RWPE2 (cell line): ENCODE data around the gene MAP1S.
A peak's percentile ranks its signal among the peaks of the same experiment; 100 is the strongest.
"Not testable (repeated sequence)": the region's sequence is repeated elsewhere in the genome, so short reads cannot be mapped to it uniquely, and the experiment has no call there.

Experiments
- ATAC-seq: fragments of 200-7000 bp; cut with Tn5 transposase; 3 replicates; pipeline ENCODE4 v1.9.1; 2021; ENCODE audit warnings: low read depth
- DNase-seq: peaks from one replicate; pipeline ENCODE4 v3.0.0-alpha.2; 2020; ENCODE audit warnings: low spot score
- H3K27ac ChIP-seq: fragments of 450-650 bp; 2 replicates; pipeline ENCODE4 v1.5.1; 2017; ENCODE audit warnings: mild to moderate bottlenecking; ENCODE audit not compliant: poor library complexity, severe bottlenecking
- H3K27me3 ChIP-seq: fragments of 250-450 bp; sonication (Bioruptor Pico); 2 replicates; pipeline ENCODE4 v1.5.1; 2021; ENCODE audit warnings: mild to moderate bottlenecking, moderate library complexity; ENCODE audit not compliant: insufficient read depth, poor library complexity, severe bottlenecking
- H3K36me3 ChIP-seq: fragments of 250-450 bp; sonication (Bioruptor Pico); 2 replicates; pipeline ENCODE4 v1.5.1; 2020; ENCODE audit warnings: low read depth, mild to moderate bottlenecking, moderate library complexity
- H3K4me1 ChIP-seq: fragments of 250-450 bp; sonication (Bioruptor Pico); 2 replicates; pipeline ENCODE4 v1.5.1; 2021; ENCODE audit warnings: mild to moderate bottlenecking, moderate library complexity; ENCODE audit not compliant: insufficient read depth, poor library complexity, severe bottlenecking
- H3K4me3 ChIP-seq: fragments of 250-450 bp; sonication (Bioruptor Pico); 2 replicates; pipeline ENCODE4 v1.5.1; 2021; ENCODE audit warnings: mild to moderate bottlenecking, moderate library complexity; ENCODE audit not compliant: severe bottlenecking
- H3K9me3 ChIP-seq: fragments of 250-450 bp; sonication (Bioruptor Pico); 2 replicates; pipeline ENCODE4 v1.5.1; 2021; ENCODE audit warnings: mild to moderate bottlenecking, moderate library complexity; ENCODE audit not compliant: severe bottlenecking
- CTCF ChIP-seq: fragments of 450-650 bp; IDR thresholded peaks from one replicate; pipeline ENCODE4 v1.5.1; 2017; ENCODE audit warnings: mild to moderate bottlenecking, moderate library complexity; ENCODE audit not compliant: poor library complexity, severe bottlenecking

The MAP1S gene

GRCh38 chr19:17775991-17776803 lies 56.9 kb downstream of the MAP1S start:
- DNase-seq: no peak
- H3K4me1 ChIP-seq: no peaks in the 10 kb centered on the region
- H3K27ac ChIP-seq: no peak overlapping the region
- ATAC-seq: no peak
- no peak overlapping the region for H3K4me3 ChIP-seq
- H3K27me3 ChIP-seq: no peaks in the 10 kb centered on the region
- no peaks in the 10 kb centered on the region for H3K9me3 ChIP-seq
- TF ChIP-seq CTCF: no peak
- H3K36me3 ChIP-seq: no peaks in the 10 kb centered on the region

- not testable (repeated sequence) for H3K4me3 ChIP-seq, ATAC-seq, H3K27me3 ChIP-seq, H3K9me3 ChIP-seq, H3K27ac ChIP-seq, H3K36me3 ChIP-seq, H3K4me1 ChIP-seq, DNase-seq
Measured at GRCh38 chr19:17777840-17778239, 58.6 kb downstream of the MAP1S start.

DNA sequence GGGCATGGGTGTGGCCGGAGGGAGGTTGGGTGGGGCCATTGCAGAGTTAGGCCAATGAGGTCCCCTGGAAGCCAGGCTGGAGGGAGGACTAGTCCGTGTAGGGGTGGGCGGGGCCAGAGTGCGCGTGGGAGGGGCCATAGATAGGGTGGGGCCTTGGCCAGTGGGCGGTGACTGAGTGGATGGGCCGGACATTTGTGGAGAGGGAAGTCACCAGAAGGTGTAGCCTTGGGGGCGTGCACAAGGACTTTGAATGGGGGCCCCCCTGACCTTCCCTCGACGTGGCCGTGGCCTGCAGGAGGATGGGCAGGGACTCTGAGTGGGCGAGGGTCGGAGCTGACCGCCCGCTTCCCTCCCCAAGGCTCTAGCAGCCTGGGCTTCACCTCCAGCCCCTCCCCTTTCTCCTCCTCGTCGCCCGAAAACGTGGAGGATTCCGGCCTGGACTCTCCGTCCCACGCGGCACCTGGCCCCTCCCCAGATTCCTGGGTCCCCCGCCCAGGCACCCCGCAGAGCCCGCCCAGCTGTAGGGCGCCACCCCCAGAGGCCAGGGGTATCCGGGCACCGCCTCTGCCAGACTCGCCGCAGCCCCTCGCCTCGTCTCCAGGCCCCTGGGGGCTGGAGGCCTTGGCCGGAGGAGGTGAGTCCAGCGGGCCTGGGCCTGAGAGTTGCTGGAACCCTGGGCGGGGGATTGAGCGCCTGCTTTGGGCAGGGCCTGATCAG lies 59.1 kb downstream of the MAP1S start:
- H3K27me3 ChIP-seq: no peaks in the 10 kb centered on the region
- peak overlapping the region; percentile 33 for H3K4me3 ChIP-seq
- DNase-seq (peak; percentile 91), ATAC-seq (peak; percentile 83)
- H3K9me3 ChIP-seq: no peaks in the 10 kb centered on the region
- no peak for TF ChIP-seq CTCF
- H3K36me3 ChIP-seq: no peaks in the 10 kb centered on the region
- no peaks in the 10 kb centered on the region for H3K4me1 ChIP-seq
- H3K27ac ChIP-seq: peak overlapping the region; percentile 12

- no peaks in the 10 kb centered on the region for H3K9me3 ChIP-seq
- H3K4me3 ChIP-seq: peak overlapping the region; percentile 33
- DNase-seq: no peak
- no peak for TF ChIP-seq CTCF
- H3K27me3 ChIP-seq: no peaks in the 10 kb centered on the region
- peak overlapping the region; percentile 12 for H3K27ac ChIP-seq
- H3K4me1 ChIP-seq: no peaks in the 10 kb centered on the region
- peak; percentile 8 for ATAC-seq
- H3K36me3 ChIP-seq: no peaks in the 10 kb centered on the region
Measured at GRCh38 chr19:17778968-17779929, 60.0 kb downstream of the MAP1S start.

- no peak for DNase-seq
- no peaks in the 10 kb centered on the region for H3K4me1 ChIP-seq
- no peak overlapping the region for H3K27ac ChIP-seq
- H3K27me3 ChIP-seq: no peaks in the 10 kb centered on the region
- no peaks in the 10 kb centered on the region for H3K36me3 ChIP-seq
- no peak for TF ChIP-seq CTCF
- H3K9me3 ChIP-seq: no peaks in the 10 kb centered on the region
- H3K4me3 ChIP-seq: no peak overlapping the region
- ATAC-seq: no peak
Measured at GRCh38 chr19:17780781-17781180, 61.5 kb downstream of the MAP1S start.

DNA sequence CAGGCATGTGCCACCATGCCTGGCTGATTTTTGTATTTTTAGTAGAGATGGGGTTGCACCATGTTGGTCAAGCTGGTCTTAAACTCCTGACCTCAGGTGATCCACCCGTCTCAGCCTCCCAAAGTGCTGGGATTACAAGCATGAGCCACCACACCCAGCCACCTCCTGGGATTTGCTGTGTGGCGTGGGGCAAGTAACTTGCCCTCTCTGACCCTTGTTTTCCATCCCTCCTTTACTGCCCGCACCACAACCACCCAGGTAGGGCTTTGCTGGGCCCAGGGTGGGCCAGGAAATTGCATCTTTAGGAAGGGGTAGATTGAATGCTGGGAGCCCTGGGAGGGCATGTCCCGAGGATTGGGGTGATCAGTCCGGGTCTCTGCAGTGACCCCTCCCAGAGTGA lies 64.4 kb downstream of the MAP1S start:
- DNase-seq: not testable (repeated sequence)

More for the DNA sequence above, 64.4 kb downstream of the MAP1S start:
- not testable (repeated sequence) for ATAC-seq, H3K36me3 ChIP-seq, H3K4me1 ChIP-seq, H3K9me3 ChIP-seq, H3K27ac ChIP-seq, H3K4me3 ChIP-seq, H3K27me3 ChIP-seq
